Hepatocyte (in vitro differentiated cells): Measurements from ENCODE around the gene NUDT14. TPM values are rescaled to one million over a fixed set of nuclear protein-coding genes. Genes with fewer than 3 reads are reported as not detected.

Experiments used
- DNase-seq: peaks from one replicate; pipeline ENCODE4 v3.0.0-alpha.2; 2016; ENCODE audit warnings: low spot score
- H2AFZ ChIP-seq: fragments of 200-600 bp; sonication (generic); 2 replicates; pipeline ENCODE4 v1.6.0; 2016; ENCODE audit warnings: antibody characterized with exemption, mild to moderate bottlenecking
- H3K27ac ChIP-seq: fragments of 200-600 bp; sonication (generic); 2 replicates; pipeline ENCODE4 v1.5.1; 2016; ENCODE audit warnings: mild to moderate bottlenecking
- H3K27me3 ChIP-seq: fragments of 200-600 bp; sonication (generic); 2 replicates; pipeline ENCODE4 v1.6.1; 2016
- H3K36me3 ChIP-seq: fragments of 200-600 bp; sonication (generic); replicated peaks from 2 replicates; pipeline ENCODE4 v1.5.1; 2016; ENCODE audit warnings: low read depth; ENCODE audit not compliant: insufficient read depth
- H3K4me1 ChIP-seq: fragments of 200-600 bp; sonication (generic); 2 replicates; pipeline ENCODE4 v1.5.1; 2016; ENCODE audit warnings: mild to moderate bottlenecking, moderate library complexity; ENCODE audit not compliant: insufficient read depth
- H3K4me2 ChIP-seq: fragments of 200-600 bp; sonication (generic); 2 replicates; pipeline ENCODE4 v1.6.0; 2016
- H3K4me3 ChIP-seq: fragments of 200-600 bp; sonication (generic); 2 replicates; pipeline ENCODE4 v1.5.1; 2016; ENCODE audit warnings: mild to moderate bottlenecking
- H3K79me2 ChIP-seq: fragments of 200-600 bp; sonication (generic); 2 replicates; pipeline ENCODE4 v1.6.0; 2017; ENCODE audit warnings: mild to moderate bottlenecking
- H3K9me2 ChIP-seq: fragments of 200-600 bp; sonication (generic); replicated peaks from 2 replicates; pipeline ENCODE4 v1.6.0; 2017; ENCODE audit warnings: mild to moderate bottlenecking; ENCODE audit not compliant: insufficient read depth
- H3K9me3 ChIP-seq: fragments of 200-600 bp; sonication (generic); 2 replicates; pipeline ENCODE4 v1.5.1; 2016; ENCODE audit warnings: low read depth, mild to moderate bottlenecking
- H4K20me1 ChIP-seq: fragments of 200-600 bp; sonication (generic); 2 replicates; pipeline ENCODE4 v1.6.0; 2016; ENCODE audit warnings: mild to moderate bottlenecking; ENCODE audit not compliant: insufficient read depth, poor library complexity, severe bottlenecking
- CTCF ChIP-seq: fragments of 200-600 bp; sonication (generic); IDR thresholded peaks from 2 replicates; pipeline ENCODE4 v1.5.1; 2016; ENCODE audit warnings: antibody characterized with exemption, mild to moderate bottlenecking; ENCODE audit not compliant: poor library complexity
- EZH2 ChIP-seq: fragments of 200-600 bp; sonication (generic); IDR thresholded peaks from 2 replicates; pipeline ENCODE4 v1.6.1; 2016; ENCODE audit warnings: antibody characterized with exemption, mild to moderate bottlenecking, borderline replicate concordance
- EZH2phosphoT487 ChIP-seq: fragments of 200-600 bp; sonication (generic); IDR thresholded peaks from one replicate; pipeline ENCODE4 v1.6.1; 2018; ENCODE audit warnings: antibody characterized with exemption, mild to moderate bottlenecking, low read depth, moderate library complexity; ENCODE audit not compliant: unreplicated experiment, severe bottlenecking
- WGBS: methylation state at CpG from one replicate; pipeline ENCODE4 v1.1.6; 2016; ENCODE audit warnings: low lambda C conversion rate; ENCODE audit errors: missing lambda C conversion rate; 5-methylcytosine and 5-hydroxymethylcytosine counted together
- polyA plus RNA-seq: library from polyadenylated mRNA; unstranded; fragments of >200 nt; fragmentation: Nextera tagmentation; extraction: Ambion mirVana; gene quantifications from 2 replicates; pipeline ENCODE4 v1.2.1, GENCODE V29; 2016
- total RNA-seq: library from RNA; depleted of rRNA; stranded (reverse); fragments of >200 nt; gene quantifications from 2 replicates; pipeline ENCODE4 v1.2.3, GENCODE V29; 2014

Gene NUDT14
- total and polyA plus RNA-seq, 2 experiments from 2014 or later, result 47.4 to 98.1 TPM

- no peak overlapping the region for H3K4me3 ChIP-seq
- H3K27ac ChIP-seq, result no peak overlapping the region
- H3K9me3 ChIP-seq, result no peaks in the 10 kb centered on the region
- H3K9me2 ChIP-seq, result no peaks in the 10 kb centered on the region
- H4K20me1 ChIP-seq, result no peaks in the 10 kb centered on the region
- DNase-seq, result no peak
- TF ChIP-seq EZH2, result no peak
- no peaks in the 10 kb centered on the region for H3K4me1 ChIP-seq
- 92% methylated on average over 28 of the region's 29 CpGs for WGBS
- H3K27me3 ChIP-seq, result no peaks in the 10 kb centered on the region
- no peak overlapping the region for H2AFZ ChIP-seq
- H3K79me2 ChIP-seq, result no peaks in the 10 kb centered on the region
- no peaks in the 10 kb centered on the region for H3K36me3 ChIP-seq
- H3K4me2 ChIP-seq, result no peak overlapping the region
Observed at GRCh38 chr14:105220699-105221597, 39.8 kb upstream of the NUDT14 start.

- Histone ChIP-seq H3K9me3 (no peaks in the 10 kb centered on the region), H3K4me2 (no peak overlapping the region), H3K9me2 (no peaks in the 10 kb centered on the region), H3K4me3 (no peak overlapping the region), H3K27me3 (no peaks in the 10 kb centered on the region), H3K4me1 (no peaks in the 10 kb centered on the region), H3K36me3 (no peaks in the 10 kb centered on the region), H2AFZ (no peak overlapping the region), H4K20me1 (no peaks in the 10 kb centered on the region), H3K79me2 (no peaks in the 10 kb centered on the region), H3K27ac (no peak overlapping the region)
- DNase-seq, result no peak
- TF ChIP-seq EZH2 (no peak), CTCF (no peak)
- 95% methylated on average over 14 of the region's 17 CpGs for WGBS
Observed at GRCh38 chr14:105219753-105220152, 38.6 kb upstream of the NUDT14 start.

GRCh38 chr14:105219043-105219612, 38.0 kb upstream of the NUDT14 start:
- Histone ChIP-seq H3K27me3 (no peaks in the 10 kb centered on the region), H3K4me2 (no peak overlapping the region), H3K36me3 (no peaks in the 10 kb centered on the region), H3K4me3 (no peak overlapping the region), H2AFZ (no peak overlapping the region), H3K27ac (no peak overlapping the region), H3K9me2 (no peaks in the 10 kb centered on the region), H3K79me2 (no peaks in the 10 kb centered on the region), H3K9me3 (no peaks in the 10 kb centered on the region), H3K4me1 (no peaks in the 10 kb centered on the region), H4K20me1 (no peaks in the 10 kb centered on the region)
- TF ChIP-seq EZH2, result no peak
- no peak for TF ChIP-seq CTCF
- TF ChIP-seq EZH2phosphoT487, result no peak
- no peak for DNase-seq
- 96% methylated on average over 27 of the region's 29 CpGs for WGBS

GRCh38 chr14:105218611-105219010, 37.5 kb upstream of the NUDT14 start:
- Histone ChIP-seq H3K36me3 (no peaks in the 10 kb centered on the region), H3K4me2 (no peak overlapping the region), H3K9me2 (no peaks in the 10 kb centered on the region), H4K20me1 (no peaks in the 10 kb centered on the region), H3K79me2 (no peaks in the 10 kb centered on the region), H3K4me1 (no peaks in the 10 kb centered on the region), H3K4me3 (no peak overlapping the region), H3K27me3 (no peaks in the 10 kb centered on the region), H3K9me3 (no peaks in the 10 kb centered on the region), H3K27ac (no peak overlapping the region), H2AFZ (no peak overlapping the region)
- 99% methylated on average over 19 of the region's 19 CpGs for WGBS
- TF ChIP-seq EZH2 (no peak), CTCF (no peak), EZH2phosphoT487 (no peak)
- no peak for DNase-seq
